Amygdala (tissue), 56 donors: ENCODE data around the gene ZNF680.
"Not testable (repeated sequence)": the region's sequence is repeated elsewhere in the genome, so short reads cannot be mapped to it uniquely, and the experiment has no call there.

Experiments
- DNase-seq, 56 donors: peaks; one replicate each; lab custom pipeline; 2025; lab: John Stamatoyannopoulos, UW

The ZNF680 gene

GRCh38 chr7:64557601-64558322 lies 5.1 kb downstream of the ZNF680 start:
- no peak for DNase-seq

GRCh38 chr7:64555046-64555445 lies 7.8 kb downstream of the ZNF680 start:
- no peak for DNase-seq

GRCh38 chr7:64554188-64554587 lies 8.7 kb downstream of the ZNF680 start:
- DNase-seq, result not testable (repeated sequence)

- DNase-seq, result no peak
These were observed 11.3 kb downstream of the ZNF680 start for GRCh38 chr7:64551375-64552142.

GRCh38 chr7:64544010-64544409 lies 18.9 kb downstream of the ZNF680 start:
- no peak for DNase-seq

GRCh38 chr7:64541438-64542359 lies 21.2 kb downstream of the ZNF680 start:
- no peak for DNase-seq

- DNase-seq, result no peak
These were observed 29.1 kb downstream of the ZNF680 start for GRCh38 chr7:64533756-64534155.

GRCh38 chr7:64528770-64529169 lies 34.1 kb downstream of the ZNF680 start:
- DNase-seq, result no peak

GRCh38 chr7:64521409-64521984 lies 41.4 kb downstream of the ZNF680 start:
- no peak for DNase-seq

- no peak for DNase-seq
These were observed 46.4 kb downstream of the ZNF680 start for GRCh38 chr7:64516451-64516850.

- DNase-seq, result peak in 1 of 56 donors; percentile 4
These were observed 47.1 kb downstream of the ZNF680 start for GRCh38 chr7:64515781-64516180.

- no peak for DNase-seq
These were observed 47.5 kb downstream of the ZNF680 start for GRCh38 chr7:64515330-64515729.

GRCh38 chr7:64509583-64509982 lies 53.3 kb downstream of the ZNF680 start:
- DNase-seq, result no peak

- DNase-seq, result no peak
These were observed 58.2 kb downstream of the ZNF680 start for GRCh38 chr7:64504581-64505120.

- DNase-seq, result no peak
These were observed 64.6 kb downstream of the ZNF680 start for GRCh38 chr7:64498270-64498669.

GRCh38 chr7:64494912-64495461 lies 67.9 kb downstream of the ZNF680 start:
- peak in 19 of 56 donors; percentile 3 to 42 (median 10) for DNase-seq

GRCh38 chr7:64485623-64486022 lies 77.2 kb downstream of the ZNF680 start:
- DNase-seq, result no peak
